HG02938 (cell line): ENCODE results near the gene IL1RL2.

Experiments
- ATAC-seq: cut with Tn5 transposase; IDR thresholded peaks from one replicate; pipeline ENCODE4 v1.9.1; 2021; ENCODE audit warnings: mild to moderate bottlenecking, moderate library complexity; ENCODE audit not compliant: unreplicated experiment

The IL1RL2 gene

GRCh38 chr2:102186791-102187495 is at the start of gene IL1RL2:
TSS of gene IL1RL2 (plus strand) at chr2:102187023. CDS start at chr2:102187868, 845 bp downstream.
- no peak for ATAC-seq

GRCh38 chr2:102137138-102137537 is 49.7 kb upstream of the IL1RL2 start:
- no peak for ATAC-seq

- ATAC-seq = no peak
These were observed 48.5 kb upstream of the IL1RL2 start for GRCh38 chr2:102138331-102138730.

- no peak for ATAC-seq
These were observed 47.0 kb upstream of the IL1RL2 start for GRCh38 chr2:102139851-102140250.

GRCh38 chr2:102140377-102140776 is 46.4 kb upstream of the IL1RL2 start:
- no peak for ATAC-seq

GRCh38 chr2:102141011-102141943 is 45.5 kb upstream of the IL1RL2 start:
- no peak for ATAC-seq

GRCh38 chr2:102141970-102142828 is 44.6 kb upstream of the IL1RL2 start, which contains the start of gene IL1R1:
TSS of gene IL1R1 (plus strand) at chr2:102142746. CDS start at chr2:102157725, 14,979 bp downstream.
- no peak for ATAC-seq

- no peak for ATAC-seq
These were observed 43.9 kb upstream of the IL1RL2 start for GRCh38 chr2:102142829-102143449.

GRCh38 chr2:102143450-102143985 is 43.3 kb upstream of the IL1RL2 start:
- ATAC-seq = no peak

GRCh38 chr2:102144128-102144527 is 42.7 kb upstream of the IL1RL2 start:
- ATAC-seq = no peak

- ATAC-seq = no peak
These were observed 41.7 kb upstream of the IL1RL2 start for GRCh38 chr2:102145107-102145506.

GRCh38 chr2:102145934-102146333 is 40.9 kb upstream of the IL1RL2 start:
- ATAC-seq = no peak

GRCh38 chr2:102147935-102148334 is 38.9 kb upstream of the IL1RL2 start:
- no peak for ATAC-seq

GRCh38 chr2:102149243-102149642 is 37.6 kb upstream of the IL1RL2 start:
- ATAC-seq = no peak

- ATAC-seq = no peak
These were observed 37.0 kb upstream of the IL1RL2 start for GRCh38 chr2:102149644-102150455.

- no peak for ATAC-seq
These were observed 32.5 kb upstream of the IL1RL2 start for GRCh38 chr2:102154364-102154763.

GRCh38 chr2:102154946-102155702 is 31.7 kb upstream of the IL1RL2 start:
- no peak for ATAC-seq

- ATAC-seq = no peak
These were observed 30.9 kb upstream of the IL1RL2 start for GRCh38 chr2:102155703-102156515.
